ENCODE data around the gene AARS1. TPM values are rescaled to one million over a fixed set of nuclear protein-coding genes. Genes with fewer than 3 reads are reported as not detected.

AARS1 gene
- total and polyA plus RNA-seq, 10 of the 15 experiments (the other 5 are each of a cell fraction or from before 2014, with no cell fraction given): 21.5 to 143 (median 96.9) TPM

DNA sequence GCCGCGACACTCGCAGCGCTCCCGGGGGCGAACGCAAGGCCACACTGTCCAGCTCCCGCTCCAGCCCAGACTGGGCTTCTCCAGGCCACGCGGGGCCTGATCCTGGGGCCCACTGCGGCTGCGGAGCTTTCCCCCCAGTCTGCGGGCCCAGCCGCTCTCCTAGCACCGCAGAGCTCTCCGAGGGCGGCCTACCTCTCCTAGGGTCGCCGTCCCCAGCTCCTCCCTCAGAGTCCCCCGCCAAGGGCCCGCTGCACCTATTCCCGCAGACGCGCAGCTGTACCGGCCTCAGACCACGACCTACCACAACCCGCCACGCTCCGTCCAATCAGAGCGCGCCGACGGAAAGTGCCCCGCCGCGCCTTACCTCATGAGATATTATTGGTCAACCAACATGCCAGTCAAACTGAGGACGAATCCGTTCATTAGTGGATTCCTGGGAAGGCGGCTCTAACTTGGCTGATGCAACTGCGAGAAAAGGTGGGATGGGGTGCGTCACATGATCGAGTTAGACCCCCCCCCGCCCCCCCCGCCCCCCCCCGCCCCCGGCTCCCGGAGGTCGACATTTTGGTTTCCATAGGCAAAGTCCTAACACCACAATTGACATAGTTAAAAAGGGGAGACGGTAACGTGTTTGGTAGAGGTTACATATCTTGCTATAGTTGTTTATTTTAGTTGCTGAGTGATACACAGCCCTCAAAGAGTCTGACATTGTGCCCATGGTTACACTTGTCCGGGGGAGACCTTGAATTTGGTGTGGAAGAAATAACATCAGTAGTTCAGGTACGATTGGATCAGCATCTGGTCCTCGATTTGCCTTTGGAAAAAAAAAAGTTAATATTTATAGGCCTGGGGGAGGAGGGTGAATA lies at the start of gene AARS1 (continued):
- TF ChIP-seq CEBPB (IDR thresholded peaks at IDR 0.05; ENCODE audit: borderline replicate concordance in 1 of 2, low read depth in 2 of 2, low read length in 2 of 2) (peak in 1 of 2 experiments; percentile 92; a peak in 2 of 4 replicates), ZNF622 (IDR thresholded peaks at IDR 0.05) (no peak), POLR2AphosphoS2 (IDR thresholded peaks at IDR 0.05; ENCODE audit: low read depth, low read length) (peak; percentile 75; the same call in 1 of the 2 replicates), RAD51 (IDR thresholded peaks at IDR 0.05) (peak; percentile 69; the same call in 1 of the 2 replicates)
- TF ChIP-seq, protein P1, sequence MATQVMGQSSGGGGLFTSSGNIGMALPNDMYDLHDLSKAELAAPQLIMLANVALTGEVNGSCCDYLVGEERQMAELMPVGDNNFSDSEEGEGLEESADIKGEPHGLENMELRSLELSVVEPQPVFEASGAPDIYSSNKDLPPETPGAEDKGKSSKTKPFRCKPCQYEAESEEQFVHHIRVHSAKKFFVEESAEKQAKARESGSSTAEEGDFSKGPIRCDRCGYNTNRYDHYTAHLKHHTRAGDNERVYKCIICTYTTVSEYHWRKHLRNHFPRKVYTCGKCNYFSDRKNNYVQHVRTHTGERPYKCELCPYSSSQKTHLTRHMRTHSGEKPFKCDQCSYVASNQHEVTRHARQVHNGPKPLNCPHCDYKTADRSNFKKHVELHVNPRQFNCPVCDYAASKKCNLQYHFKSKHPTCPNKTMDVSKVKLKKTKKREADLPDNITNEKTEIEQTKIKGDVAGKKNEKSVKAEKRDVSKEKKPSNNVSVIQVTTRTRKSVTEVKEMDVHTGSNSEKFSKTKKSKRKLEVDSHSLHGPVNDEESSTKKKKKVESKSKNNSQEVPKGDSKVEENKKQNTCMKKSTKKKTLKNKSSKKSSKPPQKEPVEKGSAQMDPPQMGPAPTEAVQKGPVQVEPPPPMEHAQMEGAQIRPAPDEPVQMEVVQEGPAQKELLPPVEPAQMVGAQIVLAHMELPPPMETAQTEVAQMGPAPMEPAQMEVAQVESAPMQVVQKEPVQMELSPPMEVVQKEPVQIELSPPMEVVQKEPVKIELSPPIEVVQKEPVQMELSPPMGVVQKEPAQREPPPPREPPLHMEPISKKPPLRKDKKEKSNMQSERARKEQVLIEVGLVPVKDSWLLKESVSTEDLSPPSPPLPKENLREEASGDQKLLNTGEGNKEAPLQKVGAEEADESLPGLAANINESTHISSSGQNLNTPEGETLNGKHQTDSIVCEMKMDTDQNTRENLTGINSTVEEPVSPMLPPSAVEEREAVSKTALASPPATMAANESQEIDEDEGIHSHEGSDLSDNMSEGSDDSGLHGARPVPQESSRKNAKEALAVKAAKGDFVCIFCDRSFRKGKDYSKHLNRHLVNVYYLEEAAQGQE (IDR thresholded peaks at IDR 0.05; ENCODE audit: low read depth, low read length): no peak
- TF ChIP-seq, protein P2, sequence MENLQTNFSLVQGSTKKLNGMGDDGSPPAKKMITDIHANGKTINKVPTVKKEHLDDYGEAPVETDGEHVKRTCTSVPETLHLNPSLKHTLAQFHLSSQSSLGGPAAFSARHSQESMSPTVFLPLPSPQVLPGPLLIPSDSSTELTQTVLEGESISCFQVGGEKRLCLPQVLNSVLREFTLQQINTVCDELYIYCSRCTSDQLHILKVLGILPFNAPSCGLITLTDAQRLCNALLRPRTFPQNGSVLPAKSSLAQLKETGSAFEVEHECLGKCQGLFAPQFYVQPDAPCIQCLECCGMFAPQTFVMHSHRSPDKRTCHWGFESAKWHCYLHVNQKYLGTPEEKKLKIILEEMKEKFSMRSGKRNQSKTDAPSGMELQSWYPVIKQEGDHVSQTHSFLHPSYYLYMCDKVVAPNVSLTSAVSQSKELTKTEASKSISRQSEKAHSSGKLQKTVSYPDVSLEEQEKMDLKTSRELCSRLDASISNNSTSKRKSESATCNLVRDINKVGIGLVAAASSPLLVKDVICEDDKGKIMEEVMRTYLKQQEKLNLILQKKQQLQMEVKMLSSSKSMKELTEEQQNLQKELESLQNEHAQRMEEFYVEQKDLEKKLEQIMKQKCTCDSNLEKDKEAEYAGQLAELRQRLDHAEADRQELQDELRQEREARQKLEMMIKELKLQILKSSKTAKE (IDR thresholded peaks at IDR 0.05; ENCODE audit: low read depth, poor library complexity, severe bottlenecking): peak; percentile 48
